Fibroblast of lung (primary cell): ENCODE measurements around the gene STMN1.

Experiments used
- EZH2 ChIP-seq: IDR thresholded peaks from 2 replicates; pipeline ENCODE4 v1.5.1; 2012; ENCODE audit warnings: low read length, control low read depth, mild to moderate bottlenecking; ENCODE audit errors: missing control alignments
- TF ChIP-seq, protein P1 (sequence below), 2 donors: IDR thresholded peaks in 1 of 2; conservative IDR thresholded peaks in 1 of 2; 1 replicate in 1 of 2; 2 replicates in 1 of 2; pipeline ENCODE4 v1.5.1; 2011 to 2012; ENCODE audit warnings: low read length in 2 of 2, control low read depth in 1 of 2, inconsistent platforms in 1 of 2, low read depth in 1 of 2, mild to moderate bottlenecking in 1 of 2

DNA sequence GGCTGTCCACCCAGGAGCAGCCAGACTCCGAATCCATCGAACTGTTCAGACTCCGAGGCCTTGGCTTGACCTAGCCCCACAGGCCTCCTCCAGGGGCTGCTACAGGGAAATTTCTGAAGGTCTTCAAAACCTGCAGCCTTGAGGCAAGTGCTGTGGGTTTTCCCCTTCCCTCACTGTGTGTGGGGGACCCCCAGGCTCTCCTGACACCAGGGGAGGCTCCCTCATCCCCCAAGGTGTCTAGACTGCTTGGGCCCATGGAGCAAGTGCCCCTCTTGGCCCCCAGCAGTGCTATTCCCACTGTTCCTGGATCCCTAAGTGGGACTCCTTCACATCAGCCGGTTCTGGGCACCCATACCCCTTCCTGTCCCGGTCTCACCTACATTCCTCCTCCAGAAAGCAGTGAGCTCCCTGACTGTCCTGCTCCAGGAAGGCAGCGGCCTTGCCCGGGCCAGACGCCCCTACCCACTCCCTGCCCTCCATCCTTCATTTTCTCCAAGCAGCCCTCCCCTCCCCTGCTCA, 31.5 kb downstream of the STMN1 start:
- TF ChIP-seq EZH2, result no peak
- TF ChIP-seq, protein P1, sequence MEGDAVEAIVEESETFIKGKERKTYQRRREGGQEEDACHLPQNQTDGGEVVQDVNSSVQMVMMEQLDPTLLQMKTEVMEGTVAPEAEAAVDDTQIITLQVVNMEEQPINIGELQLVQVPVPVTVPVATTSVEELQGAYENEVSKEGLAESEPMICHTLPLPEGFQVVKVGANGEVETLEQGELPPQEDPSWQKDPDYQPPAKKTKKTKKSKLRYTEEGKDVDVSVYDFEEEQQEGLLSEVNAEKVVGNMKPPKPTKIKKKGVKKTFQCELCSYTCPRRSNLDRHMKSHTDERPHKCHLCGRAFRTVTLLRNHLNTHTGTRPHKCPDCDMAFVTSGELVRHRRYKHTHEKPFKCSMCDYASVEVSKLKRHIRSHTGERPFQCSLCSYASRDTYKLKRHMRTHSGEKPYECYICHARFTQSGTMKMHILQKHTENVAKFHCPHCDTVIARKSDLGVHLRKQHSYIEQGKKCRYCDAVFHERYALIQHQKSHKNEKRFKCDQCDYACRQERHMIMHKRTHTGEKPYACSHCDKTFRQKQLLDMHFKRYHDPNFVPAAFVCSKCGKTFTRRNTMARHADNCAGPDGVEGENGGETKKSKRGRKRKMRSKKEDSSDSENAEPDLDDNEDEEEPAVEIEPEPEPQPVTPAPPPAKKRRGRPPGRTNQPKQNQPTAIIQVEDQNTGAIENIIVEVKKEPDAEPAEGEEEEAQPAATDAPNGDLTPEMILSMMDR (conservative IDR thresholded peaks at IDR 0.05 in 1 of 2, IDR thresholded peaks at IDR 0.05 in 1 of 2; ENCODE audit: low read depth in 1 of 2, low read length in 2 of 2), result no peak
